Activated CD4-positive, alpha-beta T cell treated with anti-CD3 and anti-CD28 coated beads, Interleukin-2, amount 10 ng/mL, durations not matched to agents 7 days and 5 days (primary cell): ENCODE results near the gene SLC9A8. TPM values are rescaled to one million over a fixed set of nuclear protein-coding genes. Genes with fewer than 3 reads are reported as not detected.
"Not testable (repeated sequence)": the region's sequence is repeated elsewhere in the genome, so short reads cannot be mapped to it uniquely, and the experiment has no call there.

Source experiments
- CTCF ChIA-PET: fragments of 350-600 bp; sonication (Branson Sonifier 250); formaldehyde crosslinking; loops from one replicate; lab custom pipeline; 2021; ENCODE audit warnings: antibody characterized with exemption; lab: Charles Lee
- POLR2A ChIA-PET: fragments of 350-600 bp; sonication (Branson Sonifier 250); formaldehyde crosslinking; loops from one replicate; lab custom pipeline; 2021; ENCODE audit warnings: antibody characterized with exemption; lab: Charles Lee
- DNase-seq: peaks from one replicate; pipeline ENCODE4 v3.0.0-alpha.2; 2020
- H3K27ac Mint-ChIP-seq: one replicate; pipeline ENCODE4 v1.8.0; 2021; ENCODE audit warnings: mild to moderate bottlenecking, moderate library complexity, mixed read lengths
- H3K27me3 Mint-ChIP-seq: one replicate; pipeline ENCODE4 v1.8.0; 2021; ENCODE audit warnings: mixed read lengths
- H3K36me3 Mint-ChIP-seq: one replicate; pipeline ENCODE4 v1.8.0; 2021; ENCODE audit warnings: low read depth, mixed read lengths
- H3K4me1 Mint-ChIP-seq: one replicate; pipeline ENCODE4 v1.8.0; 2021; ENCODE audit warnings: mixed read lengths
- H3K4me3 Mint-ChIP-seq: one replicate; pipeline ENCODE4 v1.8.0; 2021; ENCODE audit warnings: mild to moderate bottlenecking, moderate library complexity, mixed read lengths
- H3K9me3 Mint-ChIP-seq: one replicate; pipeline ENCODE4 v1.8.0; 2021; ENCODE audit warnings: mixed read lengths
- total RNA-seq, 2 experiments: library from RNA; stranded (reverse); gene quantifications; one replicate each; pipeline ENCODE4 v1.2.3, GENCODE V29; 2021

SLC9A8 gene
- total RNA-seq: 10 to 100 TPM; 21.4 to 23.1 TPM

GRCh38 chr20:49812507-49813304 is at the start of gene SLC9A8:
Gene SLC9A8 (plus strand): TSS chr20:49812828. CDS start chr20:49812923, 95 bp downstream.
- H3K4me1 Mint-ChIP-seq: peaks cover 44% of the 10 kb centered on the region
- peak within 1 kb of the TSS; percentile 93 for H3K4me3 Mint-ChIP-seq
- peak within 1 kb of the TSS; percentile 95 for H3K27ac Mint-ChIP-seq
- CTCF ChIA-PET: interaction anchor here (0.9 to 1.3 kb wide), 4 partner anchors 11 to 202 kb away, joined by 3 to 5 read pairs (median 3); no protein-coding TSS in a partner anchor
- POLR2A ChIA-PET: no interaction called here
- no peaks in the 10 kb centered on the region for H3K9me3 Mint-ChIP-seq
- no peaks in the 10 kb centered on the region for H3K27me3 Mint-ChIP-seq
- peak; percentile 77 for DNase-seq
- peaks cover 35% of the 10 kb centered on the region for H3K36me3 Mint-ChIP-seq

- Mint-ChIP-seq H3K4me1 (peaks cover 10% of the 10 kb centered on the region), H3K9me3 (no peaks in the 10 kb centered on the region), H3K27me3 (peaks cover 71% of the 10 kb centered on the region), H3K27ac (no peak overlapping the region), H3K4me3 (no peak overlapping the region), H3K36me3 (peaks cover 2% of the 10 kb centered on the region)
- POLR2A ChIA-PET: no interaction called here
- CTCF ChIA-PET: interaction anchor here (0.7 to 1.2 kb wide), 2 partner anchors 26 to 59 kb away, joined by 3 to 5 read pairs; no protein-coding TSS in a partner anchor
- DNase-seq: no peak
Observed at GRCh38 chr20:49762940-49763766, 49.5 kb upstream of the SLC9A8 start.

GRCh38 chr20:49765413-49765736 is 47.3 kb upstream of the SLC9A8 start:
- Mint-ChIP-seq H3K4me3 (no peak overlapping the region), H3K27me3 (peaks cover 78% of the 10 kb centered on the region), H3K36me3 (peaks cover 5% of the 10 kb centered on the region), H3K9me3 (peaks cover 3% of the 10 kb centered on the region), H3K4me1 (peaks cover 31% of the 10 kb centered on the region), H3K27ac (no peak overlapping the region)
- DNase-seq: no peak
- ChIA-PET POLR2A (no interaction called here), CTCF (interaction anchor here (1.3 kb wide), 1 partner anchor 37 kb away, joined by 3 read pairs; no protein-coding TSS in a partner anchor)

GRCh38 chr20:49765846-49766541 is 46.6 kb upstream of the SLC9A8 start:
- Mint-ChIP-seq H3K27ac (no peak overlapping the region), H3K9me3 (peaks cover 3% of the 10 kb centered on the region), H3K4me1 (peaks cover 36% of the 10 kb centered on the region), H3K36me3 (peaks cover 5% of the 10 kb centered on the region), H3K27me3 (peaks cover 79% of the 10 kb centered on the region), H3K4me3 (no peak overlapping the region)
- no peak for DNase-seq
- ChIA-PET CTCF (interaction anchor here (1.3 kb wide), 1 partner anchor 36 kb away, joined by 3 read pairs; no protein-coding TSS in a partner anchor), POLR2A (no interaction called here)

- POLR2A ChIA-PET: no interaction called here
- H3K4me3 Mint-ChIP-seq: no peak overlapping the region
- DNase-seq: no peak
- H3K27me3 Mint-ChIP-seq: peaks cover 75% of the 10 kb centered on the region
- H3K4me1 Mint-ChIP-seq: peaks cover 36% of the 10 kb centered on the region
- peaks cover 3% of the 10 kb centered on the region for H3K9me3 Mint-ChIP-seq
- no peak overlapping the region for H3K27ac Mint-ChIP-seq
- CTCF ChIA-PET: no interaction called here
- peaks cover 5% of the 10 kb centered on the region for H3K36me3 Mint-ChIP-seq
Observed at GRCh38 chr20:49766979-49767521, 45.6 kb upstream of the SLC9A8 start.

GRCh38 chr20:49768204-49769047 is 44.2 kb upstream of the SLC9A8 start:
- H3K27ac Mint-ChIP-seq: peak overlapping the region; percentile 48
- H3K36me3 Mint-ChIP-seq: peaks cover 5% of the 10 kb centered on the region
- peaks cover 70% of the 10 kb centered on the region for H3K27me3 Mint-ChIP-seq
- CTCF ChIA-PET: no interaction called here
- peak overlapping the region; percentile 11 for H3K4me3 Mint-ChIP-seq
- DNase-seq: peak; percentile 75
- peaks cover 36% of the 10 kb centered on the region for H3K4me1 Mint-ChIP-seq
- POLR2A ChIA-PET: no interaction called here
- peaks cover 3% of the 10 kb centered on the region for H3K9me3 Mint-ChIP-seq

GRCh38 chr20:49769048-49769581 is 43.5 kb upstream of the SLC9A8 start:
- ChIA-PET POLR2A (no interaction called here), CTCF (interaction anchor here (1.1 kb wide), 1 partner anchor 55 kb away, joined by 3 read pairs; no protein-coding TSS in a partner anchor)
- peaks cover 3% of the 10 kb centered on the region for H3K9me3 Mint-ChIP-seq
- DNase-seq: no peak
- peak overlapping the region; percentile 48 for H3K27ac Mint-ChIP-seq
- peaks cover 36% of the 10 kb centered on the region for H3K4me1 Mint-ChIP-seq
- H3K36me3 Mint-ChIP-seq: peaks cover 5% of the 10 kb centered on the region
- peaks cover 65% of the 10 kb centered on the region for H3K27me3 Mint-ChIP-seq
- peak overlapping the region; percentile 5 for H3K4me3 Mint-ChIP-seq

- peaks cover 36% of the 10 kb centered on the region for H3K4me1 Mint-ChIP-seq
- H3K4me3 Mint-ChIP-seq: no peak overlapping the region
- DNase-seq: no peak
- H3K9me3 Mint-ChIP-seq: peaks cover 3% of the 10 kb centered on the region
- peaks cover 5% of the 10 kb centered on the region for H3K36me3 Mint-ChIP-seq
- CTCF ChIA-PET: interaction anchor here (0.6 to 0.7 kb wide), 5 partner anchors 8 to 578 kb away, joined by 3 to 6 read pairs (median 4); no protein-coding TSS in a partner anchor
- peaks cover 55% of the 10 kb centered on the region for H3K27me3 Mint-ChIP-seq
- H3K27ac Mint-ChIP-seq: no peak overlapping the region
- POLR2A ChIA-PET: interaction anchor here (0.6 kb wide), 1 partner anchor 21 kb away, joined by 3 read pairs; no protein-coding TSS in a partner anchor
Observed at GRCh38 chr20:49770634-49771033, 42.0 kb upstream of the SLC9A8 start.

- POLR2A ChIA-PET, H3K27ac Mint-ChIP-seq, H3K9me3 Mint-ChIP-seq, DNase-seq, H3K36me3 Mint-ChIP-seq, H3K4me3 Mint-ChIP-seq: not testable (repeated sequence)
- Mint-ChIP-seq H3K27me3 (peaks cover 47% of the 10 kb centered on the region), H3K4me1 (peaks cover 29% of the 10 kb centered on the region)
- CTCF ChIA-PET: interaction anchor here (1.0 kb wide), 1 partner anchor 41 kb away, joined by 3 read pairs; no protein-coding TSS in a partner anchor
Observed at GRCh38 chr20:49774213-49774612, 38.4 kb upstream of the SLC9A8 start.

GRCh38 chr20:49775229-49775693 is 37.4 kb upstream of the SLC9A8 start:
- DNase-seq: no peak
- ChIA-PET CTCF (interaction anchor here (1.0 kb wide), 1 partner anchor 42 kb away, joined by 3 read pairs; no protein-coding TSS in a partner anchor), POLR2A (interaction anchor here (0.5 kb wide), 1 partner anchor 8 kb away, joined by 3 read pairs; no protein-coding TSS in a partner anchor)
- Mint-ChIP-seq H3K27me3 (peaks cover 38% of the 10 kb centered on the region), H3K36me3 (no peaks in the 10 kb centered on the region), H3K9me3 (no peaks in the 10 kb centered on the region), H3K27ac (no peak overlapping the region), H3K4me1 (peaks cover 20% of the 10 kb centered on the region), H3K4me3 (no peak overlapping the region)

- DNase-seq: no peak
- Mint-ChIP-seq H3K4me1 (peaks cover 21% of the 10 kb centered on the region), H3K36me3 (no peaks in the 10 kb centered on the region), H3K27me3 (peaks cover 26% of the 10 kb centered on the region), H3K27ac (no peak overlapping the region), H3K9me3 (no peaks in the 10 kb centered on the region), H3K4me3 (no peak overlapping the region)
- ChIA-PET CTCF (interaction anchor here (0.7 to 1.5 kb wide), 2 partner anchors 22 to 238 kb away, joined by 3 to 5 read pairs; no protein-coding TSS in a partner anchor), POLR2A (no interaction called here)
Observed at GRCh38 chr20:49779972-49780371, 32.7 kb upstream of the SLC9A8 start.
